Spleen (tissue), 11 donors: ENCODE data around the gene IQSEC1. TPM values are rescaled to one million over a fixed set of nuclear protein-coding genes. Genes with fewer than 3 reads are reported as not detected.

ENCODE experiments used
- DNase-seq: peaks from one replicate; pipeline ENCODE4 v3.0.0-alpha.2; 2020
- H3K27ac ChIP-seq, 8 donors: fragments of 200-600 bp; sonication (generic) in 7 of 8; 1 replicate in 4 of 8; 2 replicates in 4 of 8; pipeline versions ENCODE4 v1.5.0 to v1.8.0; 2016 to 2021; ENCODE audit warnings: inconsistent platforms in 4 of 8, mild to moderate bottlenecking in 4 of 8, moderate library complexity in 1 of 8
- H3K27me3 ChIP-seq, 7 donors: fragments of 200-600 bp; sonication (generic) in 6 of 7; replicated peaks in 1 of 7; 1 replicate in 4 of 7; 2 replicates in 3 of 7; pipeline versions ENCODE4 v1.5.0 to v1.8.0; 2016 to 2021; ENCODE audit warnings: inconsistent platforms in 3 of 7, mild to moderate bottlenecking in 1 of 7
- H3K36me3 ChIP-seq, 6 donors: fragments of 200-600 bp; sonication (generic) in 5 of 6; 1 replicate in 4 of 6; 2 replicates in 2 of 6; pipeline versions ENCODE4 v1.5.0 to v1.8.0; 2016 to 2021; ENCODE audit warnings: inconsistent platforms in 2 of 6
- H3K4me1 ChIP-seq, 6 donors: fragments of 200-600 bp; sonication (generic) in 5 of 6; 1 replicate in 3 of 6; 2 replicates in 3 of 6; pipeline versions ENCODE4 v1.5.0 to v1.8.0; 2016 to 2021; ENCODE audit warnings: inconsistent platforms in 3 of 6
- H3K4me3 ChIP-seq, 8 donors: fragments of 200-600 bp; sonication (generic) in 7 of 8; 1 replicate in 4 of 8; 2 replicates in 4 of 8; pipeline versions ENCODE4 v1.5.0 to v1.8.0; 2016 to 2021; ENCODE audit warnings: inconsistent platforms in 4 of 8, mild to moderate bottlenecking in 4 of 8, moderate library complexity in 2 of 8
- H3K9me3 ChIP-seq, 8 donors: fragments of 200-600 bp; sonication (generic) in 7 of 8; 1 replicate in 4 of 8; 2 replicates in 4 of 8; pipeline versions ENCODE4 v1.5.0 to v1.8.0; 2016 to 2021; ENCODE audit warnings: inconsistent platforms in 4 of 8
- POLR2A ChIP-seq, 3 donors: fragments of 450-650 bp; IDR thresholded peaks; one replicate each; pipeline ENCODE4 v1.5.1; 2017; ENCODE audit warnings: antibody characterized with exemption in 3 of 3, mild to moderate bottlenecking in 1 of 3
- POLR2AphosphoS5 ChIP-seq, 3 donors: sonication (generic); formaldehyde crosslinking; IDR thresholded peaks; one replicate each; pipeline ENCODE4 v1.5.1; 2017; ENCODE audit warnings: antibody characterized with exemption in 3 of 3
- WGBS, 5 donors: extraction: QIAGEN DNeasy Blood & Tissue Kit in 3 of 5; methylation state at CpG; one replicate each; pipeline versions ENCODE4 v1.1.5 to v1.1.7; 2013 to 2018; 5-methylcytosine and 5-hydroxymethylcytosine counted together
- intact Hi-C: fragments of 100-400 bp; cut with DNase I; formaldehyde crosslinking; loops from one replicate; pipeline ENCODE4 v1.15.0; 2023; ENCODE audit warnings: low total_unique reads
- polyA plus RNA-seq, 3 donors: library from polyadenylated mRNA; stranded (reverse); fragments of 200-250 nt; gene quantifications; one replicate each; pipeline ENCODE4 v1.2.1, GENCODE V29; 2013
- total RNA-seq, 7 donors: library from RNA; depleted of rRNA in 3 of 7; stranded (reverse); fragments of >200 nt in 3 of 7; fragmentation: NEBNext Ultra II Directional in 4 of 7; extraction: Animal tissue kit (Norgen Biotek cat#: 25700) in 4 of 7; gene quantifications; one replicate each; pipeline versions ENCODE4 v1.1.0 to v1.2.1, GENCODE V29; 2016 to 2021
- TF ChIP-seq, protein P1 (sequence below), 11 experiments: fragments of 200-600 bp in 7 of 11; fragments of 450-650 bp in 4 of 11; sonication (generic) in 4 of 11; IDR thresholded peaks in 8 of 11; conservative IDR thresholded peaks in 3 of 11; 1 replicate in 7 of 11; 2 replicates in 4 of 11; pipeline versions ENCODE4 v1.4.0 to v1.8.0; 2016 to 2021; ENCODE audit warnings: antibody characterized with exemption in 11 of 11, inconsistent platforms in 4 of 11, mild to moderate bottlenecking in 1 of 11
- donor health status: healthy with polysubstance abuse.
- donor health status: DM: no; HTN: no; CAD: no; lungs with moderate emphysema.
- donor health status: DM: no; HTN: no; CAD: no.
- donor health status: Bipolar disorder and iron deficiency.
- donor health status: healthy.
- donor health status: DM: no; HTN: no; CAD: no.
- donor health status: DM: yes; HTN: yes; CAD: no.

Gene IQSEC1
- total and polyA plus RNA-seq, 10 donors: 23.0 to 170 (median 116) TPM

DNA sequence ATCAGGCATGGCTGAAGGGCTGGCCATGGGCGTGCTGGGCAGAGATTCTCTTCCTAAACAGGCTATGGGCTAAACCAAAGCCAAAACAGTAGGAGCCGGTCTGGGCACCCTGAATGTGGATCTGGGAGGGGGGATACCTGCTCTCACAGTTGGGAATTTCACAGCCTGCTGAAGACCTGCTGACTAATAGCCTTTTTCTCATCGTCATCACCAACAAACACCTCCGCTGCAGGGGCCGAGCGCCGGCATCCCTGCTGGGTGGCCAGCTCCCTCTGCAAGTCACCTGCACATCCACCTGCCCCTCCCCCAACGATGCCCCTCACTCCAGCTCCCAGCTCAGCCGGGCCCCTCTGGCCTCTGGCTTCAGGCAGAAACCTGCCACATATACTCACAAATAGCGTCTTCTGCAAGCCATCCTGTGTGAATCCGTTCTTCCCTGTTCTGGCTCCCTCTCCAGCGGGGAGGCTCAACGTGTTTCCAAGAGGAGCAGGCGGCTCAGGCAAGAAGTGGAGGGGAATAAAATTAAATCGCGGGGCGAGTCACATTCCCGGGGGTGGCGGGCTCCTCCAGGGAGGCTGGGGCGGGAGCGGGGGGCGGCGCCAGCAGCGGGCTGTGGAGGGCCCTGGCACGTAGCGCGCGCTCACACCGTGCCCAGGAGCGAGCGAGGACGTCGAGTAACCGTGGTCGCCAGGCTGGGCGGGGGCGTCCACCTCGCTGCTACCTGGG, 466 bp downstream of the IQSEC1 start:
- peaks cover 23 to 75% (median 53%) of the 10 kb centered on the region in 6 donors for H3K4me1 ChIP-seq
- peak overlapping the region; percentile 38 to 87 (median 66) for H3K27ac ChIP-seq

GRCh38 chr3:13072239-13072599, 1.0 kb downstream of the IQSEC1 start:
- peaks cover 0 to 48% (median 21%) of the 10 kb centered on the region in 7 donors for H3K27me3 ChIP-seq
- peak; percentile 90 for DNase-seq
- no peaks in the 10 kb centered on the region for H3K9me3 ChIP-seq
- peaks cover 20 to 76% (median 57%) of the 10 kb centered on the region in 6 donors for H3K4me1 ChIP-seq
- H3K36me3 ChIP-seq: no peaks in the 10 kb centered on the region
- peak overlapping the region in 7 of 8 donors; percentile 2 to 74 (median 40) for H3K4me3 ChIP-seq
- intact Hi-C loops: no loop called here
- 45 to 71% (median 60%) methylated on average over 4 to 14 of the region's 14 CpGs for WGBS, 5 donors
- TF ChIP-seq POLR2A (IDR thresholded peaks at IDR 0.05) (peak in 1 of 3 donors; percentile 19), POLR2AphosphoS5 (IDR thresholded peaks at IDR 0.05) (peak; percentile 74 to 84 (median 83))
- TF ChIP-seq, protein P1, sequence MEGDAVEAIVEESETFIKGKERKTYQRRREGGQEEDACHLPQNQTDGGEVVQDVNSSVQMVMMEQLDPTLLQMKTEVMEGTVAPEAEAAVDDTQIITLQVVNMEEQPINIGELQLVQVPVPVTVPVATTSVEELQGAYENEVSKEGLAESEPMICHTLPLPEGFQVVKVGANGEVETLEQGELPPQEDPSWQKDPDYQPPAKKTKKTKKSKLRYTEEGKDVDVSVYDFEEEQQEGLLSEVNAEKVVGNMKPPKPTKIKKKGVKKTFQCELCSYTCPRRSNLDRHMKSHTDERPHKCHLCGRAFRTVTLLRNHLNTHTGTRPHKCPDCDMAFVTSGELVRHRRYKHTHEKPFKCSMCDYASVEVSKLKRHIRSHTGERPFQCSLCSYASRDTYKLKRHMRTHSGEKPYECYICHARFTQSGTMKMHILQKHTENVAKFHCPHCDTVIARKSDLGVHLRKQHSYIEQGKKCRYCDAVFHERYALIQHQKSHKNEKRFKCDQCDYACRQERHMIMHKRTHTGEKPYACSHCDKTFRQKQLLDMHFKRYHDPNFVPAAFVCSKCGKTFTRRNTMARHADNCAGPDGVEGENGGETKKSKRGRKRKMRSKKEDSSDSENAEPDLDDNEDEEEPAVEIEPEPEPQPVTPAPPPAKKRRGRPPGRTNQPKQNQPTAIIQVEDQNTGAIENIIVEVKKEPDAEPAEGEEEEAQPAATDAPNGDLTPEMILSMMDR (IDR thresholded peaks at IDR 0.05 in 8 of 11, conservative IDR thresholded peaks at IDR 0.05 in 3 of 11): no peak
- peak overlapping the region; percentile 38 to 87 (median 66) for H3K27ac ChIP-seq

More for the DNA sequence above, 466 bp downstream of the IQSEC1 start:
- DNase-seq: no peak
- intact Hi-C loops: no loop called here
- H3K27me3 ChIP-seq: peaks cover 0 to 48% (median 21%) of the 10 kb centered on the region in 7 donors
- peak overlapping the region; percentile 2 to 74 (median 42) for H3K4me3 ChIP-seq
- H3K9me3 ChIP-seq: no peaks in the 10 kb centered on the region
- H3K36me3 ChIP-seq: no peaks in the 10 kb centered on the region
- TF ChIP-seq POLR2AphosphoS5 (IDR thresholded peaks at IDR 0.05) (no peak), POLR2A (IDR thresholded peaks at IDR 0.05) (no peak)
- TF ChIP-seq, protein P1 (IDR thresholded peaks at IDR 0.05 in 8 of 11, conservative IDR thresholded peaks at IDR 0.05 in 3 of 11): no peak
- WGBS, 5 donors: 21 to 55% (median 24%) methylated on average over 10 to 38 of the region's 38 CpGs

DNA sequence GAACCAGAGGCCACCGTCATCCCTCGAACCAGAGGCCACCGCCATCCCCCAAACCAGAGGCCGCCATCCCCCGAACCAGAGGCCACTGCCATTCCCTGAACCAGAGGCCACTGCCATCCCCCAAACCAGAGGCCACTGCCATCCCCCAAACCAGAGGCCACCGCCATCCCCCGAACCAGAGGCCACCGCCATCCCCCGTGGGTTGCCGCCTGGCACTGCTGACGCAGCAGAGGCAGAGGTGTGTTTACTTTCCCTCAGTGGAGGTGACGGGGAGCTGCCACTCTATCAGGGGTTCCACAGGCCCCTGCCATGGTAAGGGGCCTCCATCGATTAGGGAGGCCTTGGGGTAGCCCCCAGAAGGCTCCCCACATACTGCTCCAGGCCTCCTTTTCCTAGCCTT, 1.5 kb downstream of the IQSEC1 start:
- Histone ChIP-seq H3K9me3 (no peaks in the 10 kb centered on the region), H3K27ac (peak overlapping the region; percentile 9 to 87 (median 66)), H3K4me1 (peaks cover 20 to 81% (median 60%) of the 10 kb centered on the region in 6 donors), H3K4me3 (peak overlapping the region in 4 of 8 donors; percentile 37 to 74 (median 45)), H3K36me3 (no peaks in the 10 kb centered on the region), H3K27me3 (peaks cover 0 to 48% (median 21%) of the 10 kb centered on the region in 7 donors)
- intact Hi-C loops: no loop called here
- no peak for TF ChIP-seq POLR2AphosphoS5 (IDR thresholded peaks at IDR 0.05)
- no peak for TF ChIP-seq POLR2A (IDR thresholded peaks at IDR 0.05)
- TF ChIP-seq, protein P1 (IDR thresholded peaks at IDR 0.05 in 8 of 11, conservative IDR thresholded peaks at IDR 0.05 in 3 of 11): no peak
- no peak for DNase-seq
- 81 to 92% (median 90%) methylated on average over 12 to 13 of the region's 13 CpGs for WGBS, 5 donors

DNA sequence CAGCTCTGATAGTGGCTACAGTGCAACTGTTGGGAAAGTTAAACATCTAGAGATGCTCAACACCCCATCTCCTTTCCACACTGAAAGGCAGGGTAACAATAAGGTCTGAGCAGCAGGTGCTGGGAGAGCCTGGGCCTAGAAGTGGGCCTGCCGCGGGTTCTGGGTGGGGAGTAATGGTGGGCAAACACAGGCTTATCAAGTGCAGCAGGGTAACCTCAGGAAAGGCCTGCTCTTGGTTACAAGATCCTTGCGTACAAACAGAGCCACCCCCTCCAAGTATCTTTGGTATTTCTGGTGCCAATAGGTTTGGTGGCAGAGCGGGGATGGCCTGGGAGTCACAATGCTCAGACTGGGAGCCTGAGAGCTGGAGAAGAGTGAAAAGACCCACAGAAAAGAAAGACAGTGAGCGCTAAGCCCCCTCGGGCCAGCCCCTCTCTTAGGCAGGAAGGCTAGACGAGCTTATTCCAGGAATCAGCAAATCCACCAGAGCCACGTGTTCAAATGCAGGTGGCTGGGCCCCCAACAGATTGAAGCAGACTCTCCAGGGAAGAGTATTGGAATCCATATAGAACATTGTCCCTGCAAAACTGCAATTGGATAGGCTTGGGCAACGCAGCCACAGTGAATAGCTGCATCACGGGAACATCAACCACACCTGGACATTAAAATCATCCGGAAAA, 2.7 kb downstream of the IQSEC1 start:
- TF ChIP-seq POLR2AphosphoS5 (IDR thresholded peaks at IDR 0.05): no peak
- Histone ChIP-seq H3K4me3 (no peak overlapping the region), H3K9me3 (no peaks in the 10 kb centered on the region), H3K4me1 (peaks cover 23 to 91% (median 68%) of the 10 kb centered on the region in 6 donors), H3K27ac (peak overlapping the region in 6 of 8 donors; percentile 49 to 87 (median 77)), H3K27me3 (peaks cover 0 to 38% (median 21%) of the 10 kb centered on the region in 7 donors), H3K36me3 (no peaks in the 10 kb centered on the region)
- no peak for DNase-seq
- WGBS, 5 donors: 64 to 77% (median 69%) methylated on average over 10 to 11 of the region's 11 CpGs
- intact Hi-C loops: no loop called here
